ENCODE measurements around the gene JPT1. TPM values are rescaled to one million over a fixed set of nuclear protein-coding genes. Genes with fewer than 3 reads are reported as not detected.
"Not testable (repeated sequence)": the region's sequence is repeated elsewhere in the genome, so short reads cannot be mapped to it uniquely, and the experiment has no call there.

Gene JPT1
- total RNA-seq, 4 donors from 2014 or later = 3.6 to 46.8 (median 11.6) TPM

DNA sequence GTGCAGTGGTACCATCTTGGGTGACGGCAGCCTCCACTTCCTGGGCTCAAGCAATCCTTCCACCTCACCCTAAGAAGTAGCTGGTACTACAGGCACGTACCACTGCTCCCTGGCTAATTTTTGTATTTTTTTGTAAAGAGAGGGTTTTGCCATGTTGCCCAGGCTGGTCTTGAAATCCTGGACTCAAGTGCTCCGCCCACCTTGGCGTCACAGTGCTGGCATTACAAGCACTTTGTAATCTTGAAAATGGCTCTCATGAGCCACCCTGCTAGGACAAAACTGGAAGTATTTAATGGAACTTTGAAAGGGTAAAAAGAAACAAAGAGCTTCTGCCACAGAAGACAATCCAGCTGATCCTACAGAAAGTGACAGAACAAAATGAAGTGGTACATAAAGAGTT, 19.2 kb upstream of the JPT1 start:
- TF ChIP-seq, protein P1, sequence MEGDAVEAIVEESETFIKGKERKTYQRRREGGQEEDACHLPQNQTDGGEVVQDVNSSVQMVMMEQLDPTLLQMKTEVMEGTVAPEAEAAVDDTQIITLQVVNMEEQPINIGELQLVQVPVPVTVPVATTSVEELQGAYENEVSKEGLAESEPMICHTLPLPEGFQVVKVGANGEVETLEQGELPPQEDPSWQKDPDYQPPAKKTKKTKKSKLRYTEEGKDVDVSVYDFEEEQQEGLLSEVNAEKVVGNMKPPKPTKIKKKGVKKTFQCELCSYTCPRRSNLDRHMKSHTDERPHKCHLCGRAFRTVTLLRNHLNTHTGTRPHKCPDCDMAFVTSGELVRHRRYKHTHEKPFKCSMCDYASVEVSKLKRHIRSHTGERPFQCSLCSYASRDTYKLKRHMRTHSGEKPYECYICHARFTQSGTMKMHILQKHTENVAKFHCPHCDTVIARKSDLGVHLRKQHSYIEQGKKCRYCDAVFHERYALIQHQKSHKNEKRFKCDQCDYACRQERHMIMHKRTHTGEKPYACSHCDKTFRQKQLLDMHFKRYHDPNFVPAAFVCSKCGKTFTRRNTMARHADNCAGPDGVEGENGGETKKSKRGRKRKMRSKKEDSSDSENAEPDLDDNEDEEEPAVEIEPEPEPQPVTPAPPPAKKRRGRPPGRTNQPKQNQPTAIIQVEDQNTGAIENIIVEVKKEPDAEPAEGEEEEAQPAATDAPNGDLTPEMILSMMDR (IDR thresholded peaks at IDR 0.05) = no peak
- TF ChIP-seq POLR2A (IDR thresholded peaks at IDR 0.05) = no peak
- H3K27ac ChIP-seq = no peak overlapping the region
- H3K9me3 ChIP-seq = no peaks in the 10 kb centered on the region
- H3K4me3 ChIP-seq = no peak overlapping the region
- intact Hi-C loops (cut with DNase I; ENCODE audit: low total_unique reads) = no loop called here
- no peaks in the 10 kb centered on the region for H3K4me1 ChIP-seq
- H3K36me3 ChIP-seq = no peaks in the 10 kb centered on the region
- no peaks in the 10 kb centered on the region for H3K27me3 ChIP-seq
- no peak for DNase-seq

DNA sequence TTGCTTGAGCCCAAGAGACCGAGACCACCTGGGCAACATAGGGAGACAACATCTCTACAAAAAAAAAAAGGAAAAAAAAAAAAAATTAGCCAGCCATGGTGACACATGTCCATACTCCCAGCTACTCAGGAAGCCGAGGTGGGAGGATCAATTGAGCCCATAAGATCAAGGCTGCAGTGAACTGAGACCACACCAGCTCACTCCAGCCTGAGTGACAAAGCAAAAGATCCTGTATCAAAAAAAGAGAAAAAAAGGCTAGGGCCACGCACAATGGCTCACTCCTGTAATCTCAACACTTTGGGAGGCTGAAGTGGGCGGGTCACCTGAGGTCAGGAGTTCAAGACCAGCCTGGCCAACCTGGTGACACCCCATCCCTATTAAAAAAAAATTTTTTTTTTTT, 14.7 kb upstream of the JPT1 start:
- H3K4me3 ChIP-seq = no peak overlapping the region
- H3K27me3 ChIP-seq = no peaks in the 10 kb centered on the region
- no peak for DNase-seq
- intact Hi-C loops (cut with DNase I; ENCODE audit: low total_unique reads) = no loop called here
- H3K36me3 ChIP-seq = no peaks in the 10 kb centered on the region
- no peaks in the 10 kb centered on the region for H3K4me1 ChIP-seq
- H3K27ac ChIP-seq = no peak overlapping the region
- H3K9me3 ChIP-seq = no peaks in the 10 kb centered on the region
- no peak for TF ChIP-seq POLR2A (IDR thresholded peaks at IDR 0.05)
- TF ChIP-seq, protein P1 (IDR thresholded peaks at IDR 0.05) = no peak

DNA sequence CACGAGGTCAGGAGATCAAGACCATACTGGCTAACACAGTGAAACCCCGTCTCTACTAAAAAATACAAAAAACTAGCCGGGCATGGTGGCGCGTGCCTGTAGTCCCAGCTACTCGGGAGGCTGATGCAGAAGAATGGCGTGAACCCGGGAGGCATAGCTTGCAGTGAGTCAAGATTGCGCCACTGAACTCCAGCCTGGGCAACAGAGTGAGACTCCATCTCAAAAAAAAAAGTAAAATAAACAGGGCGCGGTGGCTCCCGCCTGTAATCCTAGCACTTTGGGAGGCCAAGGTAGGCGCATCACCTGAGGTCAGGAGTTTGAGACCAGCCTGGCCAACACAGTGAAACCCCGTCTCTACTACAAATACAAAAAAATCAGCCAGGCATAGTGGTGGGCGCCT, 10.3 kb upstream of the JPT1 start:
- intact Hi-C loops (cut with DNase I; ENCODE audit: low total_unique reads); H3K9me3 ChIP-seq; H3K4me1 ChIP-seq; DNase-seq; H3K36me3 ChIP-seq; H3K27me3 ChIP-seq; H3K4me3 ChIP-seq; H3K27ac ChIP-seq: not testable (repeated sequence)

DNA sequence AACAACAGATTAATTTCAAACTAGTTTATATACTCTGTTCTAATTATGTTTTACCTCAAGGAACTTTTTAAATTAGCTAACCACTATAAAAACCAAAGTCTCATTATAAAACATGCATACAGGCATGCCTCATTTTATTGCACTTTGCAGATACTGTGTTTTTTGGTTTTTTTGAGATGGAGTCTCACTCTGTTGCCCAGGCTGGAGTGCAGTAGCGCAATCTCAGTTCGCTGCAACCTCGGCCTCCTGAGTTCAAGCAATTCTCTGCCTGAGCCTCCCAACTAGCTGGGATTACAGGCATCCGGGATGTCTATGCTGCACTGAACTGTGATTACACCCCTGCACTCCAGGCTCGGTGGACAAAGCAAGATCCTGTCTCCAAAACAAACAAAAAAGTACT, 8.8 kb upstream of the JPT1 start:
- no peaks in the 10 kb centered on the region for H3K4me1 ChIP-seq
- no peaks in the 10 kb centered on the region for H3K9me3 ChIP-seq
- TF ChIP-seq POLR2A (IDR thresholded peaks at IDR 0.05) = no peak
- TF ChIP-seq, protein P1 (IDR thresholded peaks at IDR 0.05) = no peak
- no peak for DNase-seq
- no peaks in the 10 kb centered on the region for H3K36me3 ChIP-seq
- H3K27me3 ChIP-seq = no peaks in the 10 kb centered on the region
- no peak overlapping the region for H3K4me3 ChIP-seq
- intact Hi-C loops (cut with DNase I; ENCODE audit: low total_unique reads) = no loop called here
- H3K27ac ChIP-seq = no peak overlapping the region

DNA sequence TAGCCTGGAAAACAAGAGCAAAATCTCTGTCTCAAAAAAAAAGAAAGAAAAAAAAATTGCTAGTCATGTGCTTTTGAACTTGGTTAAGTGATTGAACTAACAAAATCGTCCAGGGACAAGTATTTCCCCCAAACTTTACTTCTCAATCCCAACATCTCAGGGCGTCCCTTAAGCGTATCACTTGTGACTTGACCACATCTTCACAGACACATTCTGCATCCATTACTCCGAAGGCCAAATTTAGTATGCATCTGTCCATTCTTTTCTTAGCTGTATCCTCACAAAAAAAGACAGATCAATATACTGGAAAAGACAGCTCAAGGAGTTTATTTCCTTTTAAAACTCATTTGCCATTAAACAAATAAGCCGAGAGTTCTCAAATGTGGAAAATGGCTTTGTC, 5.9 kb upstream of the JPT1 start:
- TF ChIP-seq, protein P1 (IDR thresholded peaks at IDR 0.05) = no peak
- no peak for TF ChIP-seq POLR2A (IDR thresholded peaks at IDR 0.05)
- no peaks in the 10 kb centered on the region for H3K27me3 ChIP-seq
- no peaks in the 10 kb centered on the region for H3K4me1 ChIP-seq
- no peak for DNase-seq
- H3K9me3 ChIP-seq = no peaks in the 10 kb centered on the region
- intact Hi-C loops (cut with DNase I; ENCODE audit: low total_unique reads) = no loop called here
- H3K36me3 ChIP-seq = no peaks in the 10 kb centered on the region
- H3K4me3 ChIP-seq = no peak overlapping the region
- no peak overlapping the region for H3K27ac ChIP-seq
